Measurements from ENCODE around the gene CHMP4A.
"Not testable (repeated sequence)": the region's sequence is repeated elsewhere in the genome, so short reads cannot be mapped to it uniquely, and the experiment has no call there.

CHMP4A gene

DNA sequence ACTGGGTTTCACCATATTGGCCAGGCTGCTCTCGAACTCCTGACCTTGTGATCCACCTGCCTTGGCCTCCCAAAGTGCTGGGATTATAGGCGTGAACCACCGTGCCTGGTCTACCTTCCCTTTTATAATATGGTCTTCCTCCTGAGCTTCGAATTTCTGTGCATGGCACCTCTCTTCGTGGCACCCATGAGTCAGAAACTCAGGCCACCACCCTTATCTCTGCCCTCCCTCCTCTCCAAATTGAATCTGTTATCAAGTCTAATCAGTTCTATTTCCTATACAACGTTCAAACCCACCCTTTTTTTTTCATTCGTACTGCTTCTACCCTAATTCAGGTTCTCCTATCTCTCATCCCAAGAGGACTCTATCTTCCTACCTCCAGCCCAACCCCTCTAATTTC is 34.1 kb upstream of the CHMP4A start:
- DNase-seq (ENCODE audit: low read depth in 2 of 2, low spot score in 1 of 2) = no peak

DNA sequence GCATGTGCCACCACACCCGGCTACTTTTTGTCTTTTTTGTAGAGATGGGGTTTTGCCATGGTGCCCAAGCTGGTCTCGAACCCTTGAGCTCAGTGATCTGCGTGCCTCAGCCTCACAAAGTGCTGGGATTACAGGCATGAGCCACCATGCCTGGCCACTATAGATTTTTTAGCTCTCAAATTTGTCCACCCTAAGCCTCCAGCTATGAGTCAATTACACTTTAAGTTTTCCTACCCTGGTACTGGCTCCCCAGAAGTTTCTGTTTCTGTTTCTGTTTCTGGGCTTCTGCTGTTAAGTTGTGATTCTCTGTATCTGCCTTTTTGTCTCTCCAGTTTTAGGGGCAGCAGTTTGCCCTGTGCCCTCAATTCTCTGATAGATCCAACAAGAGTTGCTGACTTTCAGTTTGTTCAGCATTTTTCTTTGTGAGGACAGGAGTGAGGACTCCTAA is 33.5 kb upstream of the CHMP4A start:
- no peak for DNase-seq (ENCODE audit: low read depth in 2 of 2, low spot score in 1 of 2)

DNA sequence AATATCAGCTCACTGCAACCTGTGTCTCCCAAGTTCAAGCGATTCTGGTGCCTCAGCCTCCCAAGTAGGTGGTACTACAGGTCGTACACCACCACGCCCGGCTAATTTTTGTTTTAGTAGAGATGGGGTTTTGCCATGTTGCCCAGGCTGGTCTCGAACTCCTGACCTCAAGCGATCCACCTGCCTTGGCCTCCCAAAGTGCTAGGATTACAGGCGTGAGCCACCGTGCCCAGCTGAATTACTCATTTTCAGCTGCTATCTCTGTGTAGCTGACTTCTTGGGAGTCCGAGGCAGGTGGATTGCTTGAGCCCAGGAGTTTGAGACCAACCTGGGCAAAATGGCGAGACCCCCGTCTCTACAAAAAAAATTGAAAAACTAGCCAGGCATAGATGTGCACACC is 32.1 kb upstream of the CHMP4A start:
- DNase-seq (ENCODE audit: low read depth in 2 of 2, low spot score in 1 of 2) = not testable (repeated sequence)

DNA sequence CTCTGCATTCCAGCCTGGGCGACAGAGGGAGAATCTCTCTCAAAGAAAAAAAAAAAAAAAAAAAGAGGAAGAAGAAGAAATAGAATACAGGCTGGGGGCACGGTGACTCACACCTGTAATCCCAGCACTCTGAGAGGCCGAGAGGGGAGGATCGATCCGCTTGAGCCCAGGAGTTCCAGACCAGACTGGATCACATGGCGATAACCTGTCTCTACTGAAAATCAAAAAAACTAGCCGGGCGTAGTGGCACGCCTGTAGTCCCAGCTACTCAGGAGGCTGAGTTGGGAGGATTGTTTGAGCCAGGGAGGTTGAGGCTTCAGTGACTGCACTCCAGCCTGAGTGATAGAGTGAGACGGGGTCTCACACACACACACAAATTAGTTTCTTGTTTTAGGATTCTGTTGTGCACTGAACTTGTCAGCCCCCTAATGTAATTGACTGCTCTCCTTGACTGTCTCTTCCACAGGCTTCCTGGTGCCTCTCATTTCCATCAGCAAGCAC is 30.1 kb upstream of the CHMP4A start:
- DNase-seq (ENCODE audit: low read depth in 2 of 2, low spot score in 1 of 2) = no peak

DNA sequence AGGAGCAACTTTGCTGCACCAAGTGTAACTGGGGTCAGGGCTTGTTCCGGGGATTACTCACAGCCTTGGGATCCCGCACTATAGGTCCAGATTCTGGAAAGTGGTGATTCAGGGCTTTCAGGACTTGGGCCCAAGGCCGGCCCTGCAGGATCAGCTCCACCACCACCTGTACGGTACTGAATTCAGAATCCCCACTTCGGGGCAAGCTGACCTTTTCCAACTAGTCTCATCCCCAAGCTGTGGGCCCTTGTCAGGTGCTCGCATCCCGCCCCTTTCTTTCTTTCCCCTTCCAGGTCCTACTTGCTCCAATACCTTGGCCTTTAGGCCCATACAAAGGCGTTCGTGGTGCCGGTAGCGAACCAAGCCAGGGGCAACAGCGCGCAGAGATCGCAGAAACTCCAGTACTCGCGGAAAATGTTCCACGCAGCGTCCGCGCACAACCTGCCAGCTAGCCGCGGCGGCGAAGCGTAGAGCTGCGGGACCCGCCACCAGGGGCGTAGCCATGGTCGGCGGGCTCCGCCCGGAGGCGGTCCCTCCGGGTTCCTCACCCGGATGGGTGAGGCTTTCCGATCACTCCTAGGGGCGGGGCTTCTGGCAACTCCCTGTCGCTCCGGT is 28.6 kb upstream of the CHMP4A start:
- peak; percentile 80 to 86 for DNase-seq (ENCODE audit: low read depth in 2 of 2, low spot score in 1 of 2)

DNA sequence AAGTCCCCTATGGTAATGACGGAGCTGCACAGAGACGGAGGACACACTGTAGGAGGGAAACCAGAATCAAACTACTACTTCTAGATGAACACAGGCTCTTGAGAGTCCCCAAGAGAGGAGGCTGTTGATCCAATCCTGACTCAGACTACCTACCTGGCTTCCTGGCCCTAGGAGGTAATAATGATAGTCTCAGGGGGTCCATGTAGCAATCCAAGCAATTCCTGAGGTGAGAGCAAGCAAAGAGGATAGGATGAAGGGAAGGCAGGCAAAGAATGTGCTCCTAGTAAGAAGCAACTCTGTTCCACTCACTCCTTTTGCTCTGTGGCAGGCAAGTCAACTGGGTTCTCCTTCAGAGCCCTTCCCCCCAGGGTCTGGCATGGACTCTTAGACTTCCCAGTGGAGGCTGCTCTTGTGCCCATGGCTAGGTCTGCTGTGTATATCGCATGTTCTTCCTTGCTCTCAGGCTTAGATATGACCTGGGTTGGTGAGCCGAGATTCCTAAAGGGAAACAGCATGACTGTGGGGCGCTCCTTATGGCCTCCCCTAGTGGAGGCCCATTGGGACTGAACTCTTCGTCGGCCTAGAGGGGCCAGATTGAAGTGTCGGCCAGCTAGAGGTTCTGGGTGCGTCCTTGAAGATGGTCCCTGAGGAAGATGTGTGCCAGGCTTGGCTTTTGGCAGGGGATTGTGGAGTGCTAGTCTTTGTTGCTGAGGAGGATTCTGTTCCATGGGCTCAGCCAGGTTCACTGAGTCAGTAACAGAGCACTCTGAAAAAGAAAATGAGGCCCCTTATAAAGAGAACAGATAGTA is 27.0 kb upstream of the CHMP4A start:
- DNase-seq (ENCODE audit: low read depth in 2 of 2, low spot score in 1 of 2) = no peak

DNA sequence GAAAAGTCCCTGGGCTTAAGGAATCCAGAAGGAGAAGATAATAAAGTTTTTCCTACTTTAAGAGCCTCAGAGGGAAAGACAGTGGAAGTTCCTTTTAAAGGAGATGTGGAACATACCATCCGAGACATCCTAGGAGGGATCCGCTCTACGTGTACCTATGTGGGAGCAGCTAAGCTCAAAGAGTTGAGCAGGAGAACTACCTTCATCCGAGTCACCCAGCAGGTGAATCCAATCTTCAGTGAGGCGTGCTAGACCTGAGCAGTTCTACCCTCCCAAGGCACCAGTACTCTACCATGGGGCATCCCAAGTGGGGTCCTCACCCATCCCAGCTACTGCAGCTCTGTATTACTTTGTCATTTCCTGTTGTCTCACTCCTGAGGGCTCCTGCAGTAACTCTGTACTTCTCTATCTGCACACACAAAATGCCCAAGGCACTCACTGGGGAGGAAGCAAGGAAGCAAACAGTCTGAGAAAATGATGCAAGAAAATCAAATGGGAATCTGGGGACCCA is 25.3 kb upstream of the CHMP4A start:
- no peak for DNase-seq (ENCODE audit: low read depth in 2 of 2, low spot score in 1 of 2)

DNA sequence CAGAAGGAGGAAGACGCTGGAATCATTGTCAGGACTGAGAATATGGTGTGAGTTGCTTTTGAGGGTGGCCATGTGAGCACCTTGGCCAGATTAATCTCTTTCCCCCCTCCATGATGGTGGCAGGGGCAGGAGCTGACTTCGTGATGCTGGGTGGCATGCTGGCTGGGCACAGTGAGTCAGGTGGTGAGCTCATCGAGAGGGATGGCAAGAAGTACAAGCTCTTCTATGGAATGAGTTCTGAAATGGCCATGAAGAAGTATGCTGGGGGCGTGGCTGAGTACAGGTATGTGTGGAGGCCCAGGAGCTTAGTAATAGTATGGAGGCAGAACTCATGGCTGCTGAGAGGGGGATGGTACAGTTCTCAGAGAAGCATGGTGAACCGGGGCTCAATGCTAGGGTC is 24.8 kb upstream of the CHMP4A start:
- no peak for DNase-seq (ENCODE audit: low read depth in 2 of 2, low spot score in 1 of 2)

DNA sequence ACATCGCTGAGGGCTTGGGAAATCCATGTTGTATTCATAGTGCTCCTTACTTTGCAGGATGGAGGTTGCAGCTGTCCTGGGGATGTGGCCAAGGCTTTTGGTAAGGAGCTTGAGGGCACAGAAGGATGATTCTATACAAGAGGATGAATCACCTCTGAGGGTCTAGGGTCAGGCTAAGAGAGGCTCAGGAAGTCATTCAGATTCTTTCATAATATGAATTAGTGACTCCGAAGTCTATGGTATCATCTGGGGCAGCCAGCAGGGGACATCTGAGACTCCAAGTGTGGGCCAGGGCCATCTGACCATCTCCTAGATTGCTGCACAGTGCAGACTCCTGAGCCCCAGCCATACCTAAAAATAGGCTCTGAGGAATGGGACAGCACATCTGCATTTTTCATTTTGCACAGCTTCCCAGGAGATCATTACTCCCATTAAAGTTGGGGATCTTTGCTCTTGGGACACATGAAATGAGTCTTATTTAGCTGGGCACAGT is 24.2 kb upstream of the CHMP4A start:
- DNase-seq (ENCODE audit: low read depth in 2 of 2, low spot score in 1 of 2) = no peak

DNA sequence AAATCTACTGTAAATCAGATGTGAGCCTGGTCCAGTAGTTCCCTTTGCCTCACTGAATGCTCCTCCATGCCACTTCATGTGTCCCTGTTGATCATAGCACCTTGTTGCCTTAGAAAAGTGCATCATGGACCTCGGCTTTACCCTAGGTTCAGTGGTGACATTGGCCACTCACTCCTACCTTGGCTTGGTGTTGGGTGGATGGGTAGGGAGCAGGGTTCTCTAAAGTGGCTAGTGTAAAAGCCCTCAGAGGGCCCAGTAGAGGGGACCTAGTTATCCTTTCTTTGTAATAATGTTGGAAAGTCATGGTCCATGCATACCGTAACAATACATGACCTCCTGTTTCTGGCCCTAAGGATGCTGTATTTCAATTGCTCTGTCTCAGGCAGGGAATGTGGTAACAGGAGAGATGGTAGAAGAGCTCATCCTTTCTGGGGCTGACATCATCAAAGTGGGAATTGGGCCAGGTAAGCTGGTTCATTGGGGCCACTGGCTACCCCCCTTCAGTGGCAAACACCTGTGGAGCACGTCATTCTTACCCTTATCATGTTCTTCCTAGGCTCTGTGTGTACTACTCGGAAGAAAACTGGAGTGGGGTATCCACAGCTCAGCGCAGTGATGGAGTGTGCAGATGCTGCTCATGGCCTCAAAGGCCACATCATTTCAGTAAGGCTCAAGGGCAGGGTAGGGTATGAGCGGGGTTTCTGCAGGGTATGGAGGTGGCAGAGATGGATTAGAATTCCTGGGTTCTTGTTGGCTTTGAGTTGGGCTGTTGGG is 23.6 kb upstream of the CHMP4A start:
- no peak for DNase-seq (ENCODE audit: low read depth in 2 of 2, low spot score in 1 of 2)

DNA sequence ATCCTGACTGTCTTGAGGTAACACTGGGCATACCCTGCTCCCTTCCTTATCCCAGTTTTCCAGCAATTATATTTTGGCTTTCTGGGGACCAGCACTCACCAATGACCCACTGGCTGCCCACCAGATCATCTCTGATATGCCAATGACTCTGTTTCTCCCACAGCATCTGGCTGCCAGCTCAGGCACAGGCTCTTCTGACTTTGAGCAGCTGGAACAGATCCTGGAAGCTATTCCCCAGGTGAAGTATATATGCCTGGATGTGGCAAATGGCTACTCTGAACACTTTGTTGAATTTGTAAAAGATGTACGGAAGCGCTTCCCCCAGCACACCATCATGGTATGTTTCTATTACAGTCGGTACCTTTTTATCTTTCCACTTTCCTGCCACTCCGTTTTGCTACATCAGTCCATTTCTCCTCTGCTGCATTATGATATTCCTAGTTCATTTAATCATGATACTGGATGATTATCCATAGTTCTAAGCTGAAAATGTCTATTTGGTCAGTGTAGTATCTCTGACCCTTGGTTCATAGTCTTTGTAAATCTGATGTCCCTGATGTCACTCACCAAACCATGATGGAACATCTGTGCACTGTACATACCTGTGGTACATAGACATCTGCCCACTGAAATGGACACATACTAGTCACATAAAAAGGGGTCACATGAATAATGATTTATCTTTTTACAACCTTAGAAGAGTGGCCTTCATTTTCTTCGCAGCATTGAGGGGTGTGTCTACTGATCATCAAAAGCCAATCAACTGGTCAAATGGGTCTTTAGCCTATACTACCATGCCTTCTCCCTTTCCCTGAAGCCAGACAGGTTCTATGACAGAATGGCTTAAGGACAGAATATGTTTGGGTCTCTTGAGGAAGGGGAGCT is 22.8 kb upstream of the CHMP4A start:
- no peak for DNase-seq (ENCODE audit: low read depth in 2 of 2, low spot score in 1 of 2)

DNA sequence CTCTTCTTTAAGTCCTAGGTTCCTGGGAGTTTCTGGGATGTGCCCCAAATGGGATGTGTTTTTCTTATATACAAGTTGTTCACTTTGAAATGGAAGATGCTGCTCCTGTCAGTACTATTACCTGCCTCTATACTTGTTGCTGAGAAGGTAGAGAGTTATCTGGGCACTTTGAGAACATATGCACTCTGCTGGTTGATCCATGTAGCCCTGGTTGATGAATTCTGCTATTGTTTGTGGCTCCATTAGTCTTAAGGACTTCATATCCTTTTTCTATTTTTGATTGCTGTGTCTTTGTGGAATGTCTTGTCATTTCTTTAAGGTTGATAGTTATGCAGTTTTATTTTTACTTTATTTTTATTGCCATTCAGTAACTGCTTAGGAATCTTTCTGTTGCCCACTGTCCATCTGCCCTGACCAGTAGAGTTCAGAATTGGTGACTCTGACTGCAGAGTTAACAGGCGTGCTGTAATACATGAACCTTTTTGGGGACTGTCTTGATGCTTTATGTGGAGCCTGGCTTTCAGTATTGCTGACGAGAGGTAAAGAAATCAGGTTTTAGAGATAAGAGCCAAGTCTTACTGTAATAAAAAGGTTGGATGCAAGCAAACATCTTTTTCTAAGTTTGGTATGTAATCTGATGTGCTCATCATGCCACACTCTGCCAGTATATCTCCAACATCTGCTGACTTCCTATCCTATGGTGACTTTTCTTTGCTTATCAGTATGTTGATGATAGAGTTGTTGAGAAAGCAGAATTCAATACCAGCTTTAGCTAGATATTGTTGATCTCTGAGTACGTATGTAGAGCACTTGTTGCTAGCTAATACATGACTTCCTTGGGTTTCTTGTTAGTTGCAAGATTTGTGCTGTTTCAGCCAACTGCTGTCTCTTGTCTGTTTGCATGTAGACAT is 21.1 kb upstream of the CHMP4A start:
- DNase-seq (ENCODE audit: low read depth in 2 of 2, low spot score in 1 of 2) = no peak

DNA sequence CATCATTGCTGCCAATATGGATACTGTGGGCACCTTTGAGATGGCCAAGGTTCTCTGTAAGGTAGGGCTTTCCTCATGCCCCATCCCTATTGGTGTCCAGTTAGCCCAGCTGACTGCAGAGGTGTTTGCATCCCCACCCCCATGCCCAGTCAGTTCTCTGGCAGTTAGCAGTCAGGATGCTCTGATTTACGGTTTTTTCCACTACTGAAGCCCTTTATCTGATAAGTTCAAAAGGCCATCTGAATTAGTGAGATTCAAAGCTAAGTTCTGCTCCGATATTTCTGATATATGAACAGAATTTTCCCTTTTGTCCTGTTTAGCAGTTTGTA is 20.2 kb upstream of the CHMP4A start:
- DNase-seq (ENCODE audit: low read depth in 2 of 2, low spot score in 1 of 2) = no peak

DNA sequence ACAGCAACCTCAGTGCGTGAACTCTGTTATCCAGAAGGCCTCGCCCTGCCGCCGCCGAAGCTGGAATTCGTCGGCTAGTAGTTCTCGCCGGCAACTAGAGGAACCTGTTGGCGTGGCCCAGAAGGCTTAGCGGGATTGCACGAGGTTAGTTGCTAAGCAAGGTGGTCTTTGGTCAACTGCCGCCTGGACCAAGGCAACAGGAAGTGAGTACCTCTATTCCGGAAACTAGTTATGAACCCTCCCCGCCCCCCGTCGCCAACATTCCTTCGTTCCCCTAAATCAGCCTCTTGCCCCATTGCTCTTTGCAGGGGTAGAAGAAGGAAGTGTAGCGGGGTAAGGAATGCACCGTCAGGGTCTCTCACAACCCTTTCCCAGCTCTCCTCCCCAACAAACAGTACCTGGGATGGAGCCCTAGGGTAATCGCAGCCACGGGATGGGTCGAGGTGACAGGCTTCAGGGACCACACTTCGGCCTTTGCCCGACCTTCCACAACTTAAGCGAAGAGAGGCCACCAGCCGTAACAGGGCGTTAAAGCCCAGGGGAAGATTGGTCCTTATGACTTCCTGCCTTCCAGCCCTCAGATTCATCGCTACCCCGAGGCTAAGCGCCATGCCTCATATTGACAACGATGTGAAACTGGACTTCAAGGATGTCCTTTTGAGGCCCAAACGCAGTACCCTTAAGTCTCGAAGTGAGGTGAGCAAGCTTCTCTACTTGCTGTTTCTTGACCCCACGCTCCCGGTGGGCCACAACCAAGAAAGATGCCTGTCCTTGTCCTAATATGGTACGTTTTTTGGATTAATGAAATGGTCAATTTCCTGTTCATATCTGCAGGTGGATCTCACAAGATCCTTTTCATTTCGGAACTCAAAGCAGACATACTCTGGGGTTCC is 19.6 kb upstream of the CHMP4A start, which contains the start of gene GMPR2:
GMPR2 (plus strand) TSS at position 285 of the 893 bp plus-strand sequence; CDS start at position 610, 325 bp downstream.
- no peak for DNase-seq (ENCODE audit: low read depth in 2 of 2, low spot score in 1 of 2)

DNA sequence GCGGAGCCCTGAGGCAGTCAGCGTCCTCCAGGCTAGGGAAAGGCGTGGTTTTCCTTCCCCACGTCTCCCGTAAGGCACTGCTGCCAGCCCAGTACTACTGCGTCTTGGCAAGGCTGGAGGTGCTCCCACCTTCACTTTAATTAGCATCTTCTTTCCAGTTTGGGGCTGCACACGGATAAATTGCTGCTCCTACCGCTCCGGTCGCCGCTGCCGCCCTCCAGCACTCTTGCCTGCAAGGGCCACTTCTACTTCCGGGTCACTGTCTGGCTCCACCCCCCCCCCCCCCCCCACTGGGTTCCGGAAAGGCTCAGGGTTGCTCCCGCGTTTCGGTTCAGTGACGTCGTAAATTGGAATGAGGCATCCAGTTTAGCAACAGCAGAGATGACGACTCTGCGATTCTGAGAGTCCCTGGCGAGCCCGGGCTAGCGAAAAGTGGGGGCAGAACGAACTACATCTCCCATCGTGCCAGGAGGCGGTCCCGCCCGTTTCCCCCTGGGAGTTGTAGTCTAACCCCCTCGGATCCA is 18.9 kb upstream of the CHMP4A start, which contains the start of gene NEDD8:
NEDD8 (minus strand) TSS at position 247 of the 524 bp plus-strand sequence; CDS start at position 147, 100 bp downstream.
- DNase-seq (ENCODE audit: low read depth in 2 of 2, low spot score in 1 of 2) = peak; percentile 59 to 75

DNA sequence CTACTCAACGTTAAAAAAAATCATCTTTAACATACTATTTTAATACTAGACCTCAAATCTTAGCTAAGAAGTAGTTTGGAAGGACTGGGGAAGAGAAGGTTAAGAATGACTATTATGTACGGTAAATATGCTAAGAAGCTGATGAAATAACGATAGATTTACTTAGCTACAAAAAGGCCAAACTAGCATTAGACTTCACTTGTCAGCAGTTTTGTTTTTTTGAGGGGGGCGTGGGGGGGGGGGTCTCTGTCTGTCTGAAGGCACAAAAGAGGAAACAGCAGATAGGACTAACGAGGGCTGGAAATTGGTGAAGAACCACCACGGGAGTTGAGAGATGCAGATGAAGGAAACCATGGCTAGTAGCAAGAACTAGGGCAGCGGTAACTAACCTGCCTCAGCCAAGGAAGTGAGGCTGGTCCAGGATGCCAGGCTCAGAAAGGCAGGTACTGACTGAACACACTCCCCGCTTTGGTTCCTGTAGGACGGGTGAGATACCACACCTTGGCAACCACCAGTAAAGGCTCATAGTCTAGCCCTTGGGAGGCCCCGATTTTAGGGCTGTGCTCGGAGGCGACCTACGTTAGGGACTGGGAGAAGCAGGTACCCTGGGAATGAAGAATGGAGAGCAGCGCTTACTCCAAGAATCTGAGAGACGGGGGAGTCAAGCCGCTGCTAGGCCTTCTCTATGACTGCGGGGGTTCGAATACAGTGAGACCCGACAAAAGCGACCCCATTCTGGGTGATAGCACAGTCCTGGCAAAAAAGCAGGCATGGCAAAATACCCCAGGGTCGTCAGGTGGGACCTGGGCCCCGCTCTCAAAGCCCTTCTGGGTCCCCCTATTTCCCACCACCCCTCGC is 18.2 kb upstream of the CHMP4A start:
- DNase-seq (ENCODE audit: low read depth in 2 of 2, low spot score in 1 of 2) = no peak

DNA sequence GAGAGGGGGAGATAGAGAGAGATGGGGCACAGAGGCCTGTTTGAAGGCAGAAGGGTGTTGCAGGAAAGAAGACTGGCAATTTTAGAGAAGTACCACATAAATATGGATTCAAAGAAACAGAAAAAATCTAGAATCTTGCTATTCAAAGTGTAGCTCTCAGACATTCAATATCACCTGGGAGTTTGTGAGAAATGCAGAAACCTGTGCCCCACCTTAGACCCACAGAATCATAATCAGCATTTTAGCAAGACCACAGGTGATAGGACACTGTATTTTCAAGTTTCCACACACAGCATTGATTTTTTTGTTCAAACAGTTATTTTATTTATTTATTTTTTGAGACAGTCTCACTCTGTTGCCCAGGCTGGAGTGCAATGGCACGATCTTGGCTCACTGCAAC is 15.6 kb upstream of the CHMP4A start:
- no peak for DNase-seq (ENCODE audit: low read depth in 2 of 2, low spot score in 1 of 2)
